Ovary (tissue), 3 donors: ENCODE data around the gene APOH.

Experiments used
- POLR2A ChIP-seq: fragments of 450-650 bp; IDR thresholded peaks from one replicate; pipeline ENCODE4 v1.6.1; 2017; ENCODE audit warnings: antibody characterized with exemption, mild to moderate bottlenecking, moderate library complexity
- TF ChIP-seq, protein P1 (sequence below), 3 donors: fragments of 450-650 bp in 2 of 3; fragments of 200-600 bp in 1 of 3; IDR thresholded peaks; one replicate each; pipeline versions ENCODE4 v1.5.1 to v1.8.0; 2016 to 2022; ENCODE audit warnings: antibody characterized with exemption in 3 of 3, mild to moderate bottlenecking in 1 of 3
- donor health status: DM: no; HTN: no; CAD: no.

GRCh38 chr17:66169839-66170238 lies 59.4 kb downstream of the APOH start:
- TF ChIP-seq, protein P1, sequence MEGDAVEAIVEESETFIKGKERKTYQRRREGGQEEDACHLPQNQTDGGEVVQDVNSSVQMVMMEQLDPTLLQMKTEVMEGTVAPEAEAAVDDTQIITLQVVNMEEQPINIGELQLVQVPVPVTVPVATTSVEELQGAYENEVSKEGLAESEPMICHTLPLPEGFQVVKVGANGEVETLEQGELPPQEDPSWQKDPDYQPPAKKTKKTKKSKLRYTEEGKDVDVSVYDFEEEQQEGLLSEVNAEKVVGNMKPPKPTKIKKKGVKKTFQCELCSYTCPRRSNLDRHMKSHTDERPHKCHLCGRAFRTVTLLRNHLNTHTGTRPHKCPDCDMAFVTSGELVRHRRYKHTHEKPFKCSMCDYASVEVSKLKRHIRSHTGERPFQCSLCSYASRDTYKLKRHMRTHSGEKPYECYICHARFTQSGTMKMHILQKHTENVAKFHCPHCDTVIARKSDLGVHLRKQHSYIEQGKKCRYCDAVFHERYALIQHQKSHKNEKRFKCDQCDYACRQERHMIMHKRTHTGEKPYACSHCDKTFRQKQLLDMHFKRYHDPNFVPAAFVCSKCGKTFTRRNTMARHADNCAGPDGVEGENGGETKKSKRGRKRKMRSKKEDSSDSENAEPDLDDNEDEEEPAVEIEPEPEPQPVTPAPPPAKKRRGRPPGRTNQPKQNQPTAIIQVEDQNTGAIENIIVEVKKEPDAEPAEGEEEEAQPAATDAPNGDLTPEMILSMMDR (IDR thresholded peaks at IDR 0.05) = no peak
- no peak for TF ChIP-seq POLR2A
